HuH-7 (cell line): Measurements from ENCODE around the gene GLIPR2.
"Not testable (repeated sequence)": the region's sequence is repeated elsewhere in the genome, so short reads cannot be mapped to it uniquely, and the experiment has no call there.

Experiments used
- DNase-seq: peaks from one replicate; pipeline ENCODE4 v3.0.0; 2011; ENCODE audit warnings: low spot score

Gene GLIPR2

GRCh38 chr9:36136272-36136893 lies at the start of gene GLIPR2:
GLIPR2 (plus strand) TSS chr9:36136733; CDS start chr9:36136779, 46 bp downstream.
- peak; percentile 75 for DNase-seq

GRCh38 chr9:36087054-36087453 lies 49.5 kb upstream of the GLIPR2 start:
- not testable (repeated sequence) for DNase-seq

GRCh38 chr9:36088020-36088419 lies 48.5 kb upstream of the GLIPR2 start:
- DNase-seq, result no peak

GRCh38 chr9:36091026-36091953 lies 45.2 kb upstream of the GLIPR2 start:
- no peak for DNase-seq

- no peak for DNase-seq
Measured at GRCh38 chr9:36092014-36092413, 44.5 kb upstream of the GLIPR2 start.

- DNase-seq, result no peak
Measured at GRCh38 chr9:36092509-36093215, 43.9 kb upstream of the GLIPR2 start.

- no peak for DNase-seq
Measured at GRCh38 chr9:36093384-36093783, 43.1 kb upstream of the GLIPR2 start.

GRCh38 chr9:36099718-36100117 lies 36.8 kb upstream of the GLIPR2 start:
- DNase-seq, result no peak

GRCh38 chr9:36100532-36100931 lies 36.0 kb upstream of the GLIPR2 start:
- no peak for DNase-seq

- no peak for DNase-seq
Measured at GRCh38 chr9:36101916-36102741, 34.4 kb upstream of the GLIPR2 start.

- DNase-seq, result peak; percentile 66
Measured at GRCh38 chr9:36102742-36103495, 33.6 kb upstream of the GLIPR2 start.

GRCh38 chr9:36109071-36109470 lies 27.5 kb upstream of the GLIPR2 start:
- no peak for DNase-seq

GRCh38 chr9:36110434-36110833 lies 26.1 kb upstream of the GLIPR2 start:
- no peak for DNase-seq

GRCh38 chr9:36112516-36112915 lies 24.0 kb upstream of the GLIPR2 start:
- no peak for DNase-seq

GRCh38 chr9:36113999-36114398 lies 22.5 kb upstream of the GLIPR2 start:
- no peak for DNase-seq

GRCh38 chr9:36116593-36116992 lies 19.9 kb upstream of the GLIPR2 start:
- DNase-seq, result no peak

GRCh38 chr9:36118201-36118600 lies 18.3 kb upstream of the GLIPR2 start:
- DNase-seq, result no peak

GRCh38 chr9:36118706-36119105 lies 17.8 kb upstream of the GLIPR2 start:
- no peak for DNase-seq

GRCh38 chr9:36119476-36119875 lies 17.1 kb upstream of the GLIPR2 start:
- no peak for DNase-seq

- DNase-seq, result no peak
Measured at GRCh38 chr9:36120705-36121104, 15.8 kb upstream of the GLIPR2 start.

GRCh38 chr9:36121971-36122370 lies 14.6 kb upstream of the GLIPR2 start:
- no peak for DNase-seq
